GM18517 (cell line): ENCODE data around the gene EEF1E1.
"Not testable (repeated sequence)": the region's sequence is repeated elsewhere in the genome, so short reads cannot be mapped to it uniquely, and the experiment has no call there.

ENCODE experiments used
- ATAC-seq: cut with Tn5 transposase; IDR thresholded peaks from one replicate; pipeline ENCODE4 v1.9.1; 2021; ENCODE audit warnings: mild to moderate bottlenecking, moderate library complexity; ENCODE audit not compliant: unreplicated experiment

EEF1E1 gene

GRCh38 chr6:8064638-8065518 lies 37.5 kb downstream of the EEF1E1 start:
- ATAC-seq = no peak

- ATAC-seq = peak; percentile 87
Measured at GRCh38 chr6:8063761-8064637, 38.3 kb downstream of the EEF1E1 start, which contains the start of gene BLOC1S5. BLOC1S5 (minus strand) TSS chr6:8064389; CDS start chr6:8064376, 13 bp downstream.

DNA sequence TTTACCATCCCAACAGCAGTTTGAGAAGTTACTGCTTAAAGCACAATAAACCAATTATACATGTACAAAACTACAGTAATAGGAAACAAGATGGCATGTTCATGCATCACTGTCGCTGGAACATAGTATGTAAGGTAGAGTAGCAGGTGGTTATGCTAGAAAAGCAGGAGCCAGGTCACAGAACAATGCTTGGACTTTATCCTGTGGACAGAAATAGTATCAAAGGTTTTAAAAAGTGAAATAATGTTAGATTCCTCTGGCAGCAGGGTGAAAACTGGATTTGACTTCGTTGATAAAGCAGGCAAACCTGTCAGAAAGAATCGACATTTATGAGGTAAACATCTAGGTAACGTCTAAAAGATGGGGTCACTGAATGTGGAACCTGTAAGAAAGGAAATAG lies 40.6 kb downstream of the EEF1E1 start:
- ATAC-seq = no peak

DNA sequence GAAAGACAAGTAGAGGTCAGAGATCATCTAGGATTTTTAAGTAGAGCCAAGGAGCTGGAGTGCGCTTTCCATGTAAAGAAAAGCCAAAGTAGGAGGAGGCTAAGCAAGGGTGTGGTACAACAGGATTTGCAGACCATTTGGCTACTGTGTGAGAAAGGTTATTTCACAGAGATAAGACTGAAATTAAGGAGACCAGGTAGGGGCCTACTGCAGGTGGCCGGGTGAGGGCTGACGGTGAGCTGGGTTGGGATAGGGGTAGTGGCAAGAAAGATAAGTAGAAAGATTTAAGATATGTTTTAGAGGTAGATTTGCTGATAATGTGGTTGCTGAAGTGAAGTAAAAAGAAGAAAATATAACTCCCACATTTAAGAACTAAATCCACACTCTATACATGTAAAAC lies 42.0 kb downstream of the EEF1E1 start:
- no peak for ATAC-seq

DNA sequence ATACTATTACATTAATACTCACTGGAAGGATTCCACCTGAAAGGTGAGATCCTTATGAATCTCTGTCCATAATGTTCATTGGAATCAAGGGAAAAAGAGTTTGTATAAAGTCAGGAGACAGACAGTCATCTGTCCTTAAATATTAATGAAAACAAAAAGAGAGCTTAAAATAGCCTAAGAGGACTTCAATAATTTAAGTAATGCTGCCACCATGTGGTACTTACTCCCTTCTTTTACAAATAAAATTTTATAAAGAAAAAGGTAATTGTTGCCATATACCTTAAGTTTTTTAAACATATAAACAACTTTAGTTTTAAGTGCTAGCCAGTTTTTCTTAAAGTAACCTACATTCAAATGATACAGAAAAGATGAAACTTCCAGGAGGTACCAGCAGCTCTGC lies 43.2 kb downstream of the EEF1E1 start:
- no peak for ATAC-seq

GRCh38 chr6:8057793-8058192 lies 44.6 kb downstream of the EEF1E1 start:
- no peak for ATAC-seq

- ATAC-seq = no peak
Measured at GRCh38 chr6:8057263-8057662, 45.1 kb downstream of the EEF1E1 start.

- ATAC-seq = no peak
Measured at GRCh38 chr6:8054276-8054675, 48.1 kb downstream of the EEF1E1 start.

DNA sequence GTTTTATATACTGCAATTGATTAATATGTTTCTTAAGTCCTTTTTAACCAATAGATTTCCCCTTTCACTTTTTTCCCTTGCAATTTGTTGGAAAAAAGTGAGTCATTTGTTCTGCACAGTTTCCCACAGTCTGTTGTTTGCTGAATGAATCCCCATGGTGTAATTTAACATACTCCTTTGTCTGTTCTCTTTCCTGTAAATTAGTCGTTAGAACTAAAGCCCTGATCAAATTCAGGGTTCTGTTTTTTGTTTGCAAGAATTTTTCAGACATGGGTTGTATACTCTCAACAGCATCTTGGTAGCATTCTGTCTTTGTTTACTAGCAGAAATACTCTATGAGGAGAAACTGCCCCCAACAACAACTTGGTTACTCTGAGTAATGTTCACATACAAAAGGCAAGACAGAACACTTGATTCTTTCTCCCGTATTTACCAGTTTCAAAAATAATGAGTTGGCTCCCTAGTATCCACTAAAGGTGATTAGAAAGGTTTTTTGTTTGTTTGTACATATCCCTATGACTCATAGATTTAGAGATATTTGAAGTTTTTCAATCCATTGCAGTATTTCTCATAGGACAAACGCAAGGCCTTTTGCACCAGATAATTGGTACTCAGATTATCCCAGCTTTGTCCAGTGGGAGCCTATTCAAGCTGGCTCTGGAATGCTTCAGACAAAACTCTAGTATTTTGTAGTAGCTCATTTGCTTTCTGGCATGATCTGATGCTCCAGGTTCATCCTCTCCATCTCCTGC lies 54.6 kb downstream of the EEF1E1 start:
- ATAC-seq = no peak

GRCh38 chr6:8045769-8046168 lies 56.6 kb downstream of the EEF1E1 start:
- not testable (repeated sequence) for ATAC-seq

- no peak for ATAC-seq
Measured at GRCh38 chr6:8043221-8043620, 59.1 kb downstream of the EEF1E1 start.

GRCh38 chr6:8041913-8042583 lies 60.3 kb downstream of the EEF1E1 start:
- ATAC-seq = no peak

DNA sequence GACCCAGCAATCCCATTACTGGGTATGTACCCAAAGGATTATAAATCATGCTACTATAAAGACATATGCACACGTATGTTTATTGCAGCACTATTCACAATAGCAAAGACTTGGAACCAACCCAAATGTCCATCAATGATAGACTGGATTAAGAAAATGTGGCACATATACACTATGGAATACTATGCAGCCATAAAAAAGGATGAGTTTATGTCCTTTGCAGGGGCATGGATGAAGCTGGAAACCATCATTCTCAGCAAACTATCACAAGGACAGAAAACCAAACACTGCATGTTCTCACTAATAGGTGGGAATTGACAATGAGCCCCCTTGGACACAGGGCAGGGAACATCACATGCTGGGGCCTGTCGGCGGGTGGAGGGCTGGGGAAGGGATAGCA lies 68.2 kb downstream of the EEF1E1 start:
- ATAC-seq = not testable (repeated sequence)

DNA sequence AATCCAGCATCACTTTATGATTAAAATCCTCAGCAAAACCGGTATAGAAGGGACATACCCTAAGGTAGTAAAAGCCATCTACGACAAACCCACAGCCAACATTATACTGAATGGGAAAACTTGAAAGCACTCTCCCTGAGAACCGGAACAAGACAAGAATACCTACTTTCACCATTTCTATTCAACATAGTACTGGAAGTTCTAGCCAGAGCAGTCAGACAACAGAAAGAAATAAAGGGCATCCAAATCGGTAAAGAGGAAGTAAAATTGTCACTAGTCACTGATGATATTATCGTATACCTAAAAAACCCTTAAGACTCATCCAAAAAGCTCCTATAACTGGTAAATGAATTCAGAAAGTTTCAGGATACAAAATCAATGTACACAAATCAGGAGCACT lies 71.4 kb downstream of the EEF1E1 start:
- no peak for ATAC-seq
